Activated naive CD4-positive, alpha-beta T cell treated with anti-CD3 and anti-CD28 coated beads, Interleukin-2, amount 10 ng/mL, durations not matched to agents 7 days and 5 days (primary cell): ENCODE measurements around the gene CDHR3.
A peak's percentile ranks its signal among the peaks of the same experiment; 100 is the strongest.

Source experiments
- CTCF ChIA-PET: fragments of 350-600 bp; sonication (Branson Sonifier 250); formaldehyde crosslinking; loops from one replicate; lab custom pipeline; 2021; ENCODE audit warnings: antibody characterized with exemption; lab: Charles Lee
- DNase-seq: peaks from one replicate; pipeline ENCODE4 v3.0.0-alpha.2; 2020
- H3K27ac Mint-ChIP-seq: one replicate; pipeline ENCODE4 v1.8.0; 2021; ENCODE audit warnings: mild to moderate bottlenecking, moderate library complexity, mixed read lengths
- H3K27me3 Mint-ChIP-seq: one replicate; pipeline ENCODE4 v1.8.0; 2021; ENCODE audit warnings: mild to moderate bottlenecking, mixed read lengths
- H3K36me3 Mint-ChIP-seq: one replicate; pipeline ENCODE4 v1.8.0; 2021; ENCODE audit warnings: mixed read lengths
- H3K4me1 Mint-ChIP-seq: one replicate; pipeline ENCODE4 v1.8.0; 2021; ENCODE audit warnings: mixed read lengths
- H3K4me3 Mint-ChIP-seq: one replicate; pipeline ENCODE4 v1.8.0; 2021; ENCODE audit warnings: mild to moderate bottlenecking, moderate library complexity, mixed read lengths
- H3K9me3 Mint-ChIP-seq: one replicate; pipeline ENCODE4 v1.8.0; 2021; ENCODE audit warnings: mixed read lengths

The CDHR3 gene, protein sequence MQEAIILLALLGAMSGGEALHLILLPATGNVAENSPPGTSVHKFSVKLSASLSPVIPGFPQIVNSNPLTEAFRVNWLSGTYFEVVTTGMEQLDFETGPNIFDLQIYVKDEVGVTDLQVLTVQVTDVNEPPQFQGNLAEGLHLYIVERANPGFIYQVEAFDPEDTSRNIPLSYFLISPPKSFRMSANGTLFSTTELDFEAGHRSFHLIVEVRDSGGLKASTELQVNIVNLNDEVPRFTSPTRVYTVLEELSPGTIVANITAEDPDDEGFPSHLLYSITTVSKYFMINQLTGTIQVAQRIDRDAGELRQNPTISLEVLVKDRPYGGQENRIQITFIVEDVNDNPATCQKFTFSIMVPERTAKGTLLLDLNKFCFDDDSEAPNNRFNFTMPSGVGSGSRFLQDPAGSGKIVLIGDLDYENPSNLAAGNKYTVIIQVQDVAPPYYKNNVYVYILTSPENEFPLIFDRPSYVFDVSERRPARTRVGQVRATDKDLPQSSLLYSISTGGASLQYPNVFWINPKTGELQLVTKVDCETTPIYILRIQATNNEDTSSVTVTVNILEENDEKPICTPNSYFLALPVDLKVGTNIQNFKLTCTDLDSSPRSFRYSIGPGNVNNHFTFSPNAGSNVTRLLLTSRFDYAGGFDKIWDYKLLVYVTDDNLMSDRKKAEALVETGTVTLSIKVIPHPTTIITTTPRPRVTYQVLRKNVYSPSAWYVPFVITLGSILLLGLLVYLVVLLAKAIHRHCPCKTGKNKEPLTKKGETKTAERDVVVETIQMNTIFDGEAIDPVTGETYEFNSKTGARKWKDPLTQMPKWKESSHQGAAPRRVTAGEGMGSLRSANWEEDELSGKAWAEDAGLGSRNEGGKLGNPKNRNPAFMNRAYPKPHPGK

DNA sequence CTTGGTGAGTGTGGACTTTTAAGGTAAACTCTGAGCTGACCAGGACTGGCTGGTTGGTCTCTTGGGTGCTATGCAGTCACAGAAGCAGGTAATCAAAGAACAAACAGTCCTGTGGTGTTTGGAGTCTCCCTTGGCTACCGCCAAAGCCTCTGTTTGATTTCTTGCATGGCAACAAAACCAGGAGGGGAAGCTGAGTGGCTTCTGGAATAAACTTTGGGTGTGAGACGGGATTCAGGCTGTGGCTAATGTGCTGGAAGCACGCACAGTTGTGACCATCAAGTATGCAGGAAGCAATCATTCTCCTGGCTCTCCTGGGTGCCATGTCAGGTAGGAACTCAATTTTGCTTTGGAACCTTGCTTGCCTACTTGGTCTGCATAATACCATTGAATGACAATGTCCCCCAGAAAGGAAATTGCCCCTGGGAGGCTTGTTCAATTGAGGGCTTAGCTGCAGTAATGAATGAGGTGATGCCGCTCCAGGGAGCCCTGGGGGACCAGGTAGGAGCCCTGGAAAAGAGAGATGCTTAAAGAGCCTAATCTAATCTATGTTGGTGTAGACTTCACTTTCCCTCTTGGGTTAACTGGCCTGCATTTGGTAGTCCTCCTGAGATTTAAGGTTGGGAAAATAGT lies at the start of gene CDHR3:
CDHR3 (plus strand) TSS at position 227 of the 630 bp plus-strand sequence; CDS start at position 282, 55 bp downstream.
- CTCF ChIA-PET: no interaction called here
- H3K4me1 Mint-ChIP-seq: no peaks in the 10 kb centered on the region
- peaks cover 24% of the 10 kb centered on the region for H3K27me3 Mint-ChIP-seq
- H3K27ac Mint-ChIP-seq: no peak within 1 kb of the TSS
- DNase-seq: no peak
- peaks cover 3% of the 10 kb centered on the region for H3K9me3 Mint-ChIP-seq
- H3K36me3 Mint-ChIP-seq: no peaks in the 10 kb centered on the region
- no peak within 1 kb of the TSS for H3K4me3 Mint-ChIP-seq

DNA sequence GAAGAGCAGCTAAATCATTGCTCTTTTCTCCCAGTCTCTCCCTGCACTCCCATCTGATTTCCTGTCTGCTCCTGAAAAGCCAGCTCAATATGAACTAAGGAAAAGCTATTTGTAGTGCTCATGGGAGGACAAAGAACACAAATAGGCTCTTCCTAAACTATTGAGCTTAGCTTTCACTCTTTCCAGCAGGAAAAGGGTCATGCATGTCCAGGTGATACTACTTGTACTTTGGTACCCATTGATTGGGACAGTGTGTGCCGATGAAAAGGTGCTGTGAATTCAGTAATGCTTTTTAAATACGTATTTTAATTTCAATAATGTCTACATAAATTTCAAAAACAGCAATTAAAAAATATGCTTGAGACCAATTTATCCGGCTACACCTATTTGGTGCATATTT lies 49.1 kb upstream of the CDHR3 start:
- peaks cover 7% of the 10 kb centered on the region for H3K9me3 Mint-ChIP-seq
- no peaks in the 10 kb centered on the region for H3K27me3 Mint-ChIP-seq
- H3K4me3 Mint-ChIP-seq: no peak overlapping the region
- DNase-seq: no peak
- H3K27ac Mint-ChIP-seq: no peak overlapping the region
- peaks cover 17% of the 10 kb centered on the region for H3K36me3 Mint-ChIP-seq
- CTCF ChIA-PET: no interaction called here
- peaks cover 4% of the 10 kb centered on the region for H3K4me1 Mint-ChIP-seq

DNA sequence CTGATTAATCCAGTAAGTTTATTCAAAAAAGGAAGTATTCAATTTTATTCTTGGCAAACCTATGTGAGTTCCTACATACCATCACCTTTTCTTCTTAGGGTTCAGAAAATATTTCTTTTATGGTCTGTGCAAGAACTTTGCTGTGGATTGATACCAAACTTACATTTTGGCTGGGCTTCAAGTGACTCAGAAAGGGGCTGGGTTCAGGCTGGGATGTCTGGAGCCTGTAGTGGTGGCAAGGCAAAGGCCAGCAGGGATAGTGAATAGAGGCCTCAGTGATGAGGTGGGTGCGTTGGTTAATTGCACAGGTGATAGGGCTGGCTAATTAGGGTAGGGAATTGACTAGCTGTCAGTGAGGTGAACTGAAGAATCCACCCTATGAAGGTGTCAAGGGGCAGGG lies 46.5 kb upstream of the CDHR3 start:
- Mint-ChIP-seq H3K36me3 (peaks cover 14% of the 10 kb centered on the region), H3K27me3 (no peaks in the 10 kb centered on the region), H3K4me1 (no peaks in the 10 kb centered on the region), H3K9me3 (peaks cover 4% of the 10 kb centered on the region), H3K27ac (no peak overlapping the region), H3K4me3 (no peak overlapping the region)
- CTCF ChIA-PET: no interaction called here
- DNase-seq: no peak

DNA sequence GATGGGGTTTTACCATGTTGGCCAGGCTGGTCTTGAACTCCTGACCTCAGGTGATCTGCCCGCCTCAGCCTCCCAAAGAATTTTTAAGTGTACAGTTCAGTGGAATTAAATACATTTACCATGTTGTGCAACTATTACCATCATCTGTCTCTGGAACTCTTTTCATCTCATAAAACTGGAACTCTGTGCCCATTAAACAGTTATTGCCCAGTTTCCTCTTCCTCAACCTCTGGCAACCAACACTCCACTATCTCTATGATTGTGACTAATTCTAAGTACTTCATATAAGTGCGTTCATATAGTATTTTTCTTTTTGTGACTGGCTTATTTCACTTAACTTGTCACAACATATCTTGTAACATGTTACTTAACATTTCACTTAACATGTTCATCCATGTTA lies 45.4 kb upstream of the CDHR3 start:
- CTCF ChIA-PET: no interaction called here
- H3K9me3 Mint-ChIP-seq: peaks cover 4% of the 10 kb centered on the region
- no peak overlapping the region for H3K4me3 Mint-ChIP-seq

DNA sequence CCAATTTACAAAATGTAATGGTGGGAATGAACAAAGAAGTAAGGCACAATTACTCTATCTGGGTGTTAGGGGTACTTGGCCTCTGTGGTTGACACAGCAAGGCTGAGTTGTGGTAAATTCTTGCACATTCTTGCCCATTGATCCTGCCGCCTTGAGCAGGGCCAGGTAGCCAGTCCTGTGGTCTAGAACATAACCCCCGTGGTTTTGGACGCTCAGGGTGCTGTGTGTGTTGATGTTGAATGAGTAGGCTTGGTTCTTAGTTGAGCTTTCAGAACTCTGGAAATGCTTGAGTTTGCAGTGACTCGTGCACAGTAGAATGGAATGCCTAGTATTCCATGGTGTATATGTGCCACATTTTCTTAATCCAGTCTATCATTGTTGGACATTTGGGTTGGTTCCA lies 42.3 kb upstream of the CDHR3 start:
- no peak for DNase-seq
- H3K27ac Mint-ChIP-seq: no peak overlapping the region
- CTCF ChIA-PET: no interaction called here
- H3K27me3 Mint-ChIP-seq: no peaks in the 10 kb centered on the region
- peaks cover 14% of the 10 kb centered on the region for H3K9me3 Mint-ChIP-seq
- H3K36me3 Mint-ChIP-seq: peaks cover 35% of the 10 kb centered on the region
- peaks cover 28% of the 10 kb centered on the region for H3K4me1 Mint-ChIP-seq
- H3K4me3 Mint-ChIP-seq: no peak overlapping the region

More for the DNA sequence above, 45.4 kb upstream of the CDHR3 start:
- DNase-seq: no peak
- Mint-ChIP-seq H3K4me1 (no peaks in the 10 kb centered on the region), H3K36me3 (peaks cover 19% of the 10 kb centered on the region), H3K27me3 (no peaks in the 10 kb centered on the region), H3K27ac (no peak overlapping the region)

DNA sequence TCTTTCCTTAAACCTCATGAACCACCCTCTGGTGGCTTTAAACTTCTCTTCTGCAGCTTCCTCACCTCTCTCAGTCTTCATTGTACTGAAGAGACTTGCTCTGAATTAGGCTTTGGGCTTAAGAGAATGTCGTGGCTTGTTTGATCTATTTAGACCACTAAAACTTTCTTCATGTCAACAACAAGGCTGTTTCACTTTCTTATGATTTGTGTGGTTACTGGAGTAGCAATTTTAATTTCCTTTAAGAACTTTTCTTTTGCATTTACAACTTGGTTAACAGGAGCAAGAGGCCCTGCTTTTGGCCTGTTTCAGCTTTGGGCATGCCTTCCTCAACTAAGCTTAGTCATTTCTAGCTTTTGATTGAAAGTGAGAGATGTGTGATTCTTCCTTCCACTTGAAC lies 38.1 kb upstream of the CDHR3 start:
- H3K27ac Mint-ChIP-seq: peak overlapping the region; percentile 94
- H3K4me1 Mint-ChIP-seq: peaks cover 42% of the 10 kb centered on the region
- H3K27me3 Mint-ChIP-seq: peaks cover 11% of the 10 kb centered on the region
- peak overlapping the region; percentile 0 for H3K4me3 Mint-ChIP-seq
- peaks cover 34% of the 10 kb centered on the region for H3K36me3 Mint-ChIP-seq
- peaks cover 13% of the 10 kb centered on the region for H3K9me3 Mint-ChIP-seq
- CTCF ChIA-PET: interaction anchor here (1.2 to 3.0 kb wide), 4 partner anchors 10 to 230 kb away, joined by 4 to 14 read pairs (median 6); no protein-coding TSS in a partner anchor
- DNase-seq: peak; percentile 59

DNA sequence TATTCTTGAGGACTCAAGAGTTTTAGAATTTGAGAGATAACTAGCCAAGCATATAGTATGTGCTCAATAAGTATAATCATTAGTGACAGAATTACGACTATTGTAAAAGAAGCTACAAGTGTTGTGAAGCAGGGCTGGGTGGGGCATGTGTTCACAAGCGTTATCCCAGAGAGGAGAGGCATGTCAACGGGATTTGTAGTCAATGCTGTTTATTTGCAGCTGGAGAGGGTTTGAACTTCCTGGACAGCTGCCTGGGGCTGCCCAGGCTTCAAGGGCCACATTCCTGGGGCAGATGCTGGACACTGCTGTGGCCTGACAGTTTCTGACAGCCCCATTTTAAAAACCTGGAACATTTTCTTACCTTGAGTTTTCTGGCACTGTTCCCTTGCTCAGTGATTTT lies 36.9 kb upstream of the CDHR3 start:
- Mint-ChIP-seq H3K4me3 (no peak overlapping the region), H3K36me3 (peaks cover 31% of the 10 kb centered on the region), H3K9me3 (peaks cover 11% of the 10 kb centered on the region), H3K27ac (peak overlapping the region; percentile 94), H3K27me3 (peaks cover 15% of the 10 kb centered on the region), H3K4me1 (peaks cover 42% of the 10 kb centered on the region)
- CTCF ChIA-PET: interaction anchor here (2.1 kb wide), 1 partner anchor 8 kb away, joined by 8 read pairs; no protein-coding TSS in a partner anchor
- no peak for DNase-seq

DNA sequence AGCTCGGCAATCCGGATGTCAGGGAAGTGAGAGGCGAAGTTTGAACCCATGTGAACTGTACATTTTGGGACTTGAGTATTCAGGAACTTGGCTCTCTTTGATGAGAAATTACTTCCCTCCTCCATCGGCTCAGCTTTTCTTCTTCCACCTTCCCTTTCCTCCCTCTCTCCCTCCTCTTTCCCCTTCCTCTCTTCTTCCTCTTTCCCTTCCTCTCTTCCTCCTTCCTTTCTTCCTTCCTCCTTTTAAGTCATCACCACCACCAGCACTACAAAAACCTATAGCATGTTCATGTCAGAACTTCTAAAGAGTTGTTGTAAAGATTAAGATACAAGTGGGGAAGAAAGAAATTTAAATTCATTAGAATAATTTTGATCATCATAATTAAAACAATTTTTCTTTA lies 31.9 kb upstream of the CDHR3 start:
- Mint-ChIP-seq H3K4me3 (no peak overlapping the region), H3K27me3 (peaks cover 24% of the 10 kb centered on the region), H3K27ac (no peak overlapping the region), H3K36me3 (peaks cover 10% of the 10 kb centered on the region), H3K9me3 (no peaks in the 10 kb centered on the region), H3K4me1 (peaks cover 15% of the 10 kb centered on the region)
- DNase-seq: no peak
- CTCF ChIA-PET: no interaction called here

DNA sequence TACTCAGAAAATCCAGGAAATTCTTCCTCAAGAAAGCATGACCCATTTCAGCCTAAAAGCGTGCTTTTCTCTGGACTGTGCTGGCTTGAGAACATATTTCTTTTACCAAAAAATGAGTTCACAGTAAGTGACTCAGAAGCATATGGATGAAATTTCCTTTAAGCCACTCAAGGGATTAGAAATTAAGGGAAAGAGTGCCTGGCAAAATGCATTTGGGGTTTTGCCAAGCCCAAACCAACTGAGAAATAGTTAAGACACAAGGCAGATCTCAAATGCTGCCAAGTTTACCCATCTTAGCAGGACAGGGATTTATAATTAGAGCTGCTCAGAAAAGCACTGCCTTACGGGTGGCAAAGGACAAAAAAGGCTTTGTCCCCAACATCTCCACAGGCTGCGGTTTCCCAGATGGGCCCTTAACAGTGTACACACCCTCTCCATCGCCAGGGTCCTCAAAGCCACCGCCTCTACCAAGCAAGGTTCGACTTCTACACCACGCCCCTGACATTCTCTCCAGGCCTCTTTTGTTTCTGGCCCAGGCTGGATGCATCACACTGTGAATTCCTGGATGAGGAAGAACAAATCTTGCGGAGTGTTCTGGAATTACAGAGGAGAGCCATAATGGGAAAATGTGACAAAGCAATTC lies 30.1 kb upstream of the CDHR3 start:
- Mint-ChIP-seq H3K27me3 (peaks cover 28% of the 10 kb centered on the region), H3K36me3 (peaks cover 5% of the 10 kb centered on the region), H3K9me3 (no peaks in the 10 kb centered on the region), H3K4me3 (no peak overlapping the region), H3K27ac (no peak overlapping the region), H3K4me1 (peaks cover 6% of the 10 kb centered on the region)
- CTCF ChIA-PET: no interaction called here
- DNase-seq: no peak

DNA sequence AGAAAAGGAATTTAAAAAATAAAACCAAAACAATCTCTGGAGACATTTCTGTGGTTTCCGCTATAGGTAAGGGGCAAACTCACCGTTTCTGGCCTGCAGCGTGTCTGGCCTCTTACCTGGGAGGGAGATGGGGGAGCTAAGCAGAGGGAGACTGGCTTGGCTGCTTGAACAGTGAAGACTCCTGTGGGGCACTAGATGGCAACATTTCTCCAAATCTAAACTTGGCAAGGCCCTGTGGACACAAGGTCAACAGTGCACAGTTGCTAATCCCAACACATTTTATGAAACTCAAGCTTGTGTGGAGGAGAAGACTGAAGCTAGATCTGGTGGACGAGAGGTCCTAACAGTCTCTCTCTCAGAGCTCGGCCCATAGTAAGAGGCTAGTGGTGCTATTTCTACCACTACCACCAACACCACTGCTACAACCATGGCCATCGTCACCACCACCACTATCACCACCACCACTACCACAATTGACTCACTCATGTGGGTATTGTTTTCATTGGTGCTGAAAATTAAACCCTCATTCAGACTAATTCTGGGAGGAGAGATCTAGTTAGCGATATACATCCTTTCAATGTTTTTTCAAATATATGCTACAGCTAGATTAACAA lies 28.4 kb upstream of the CDHR3 start:
- Mint-ChIP-seq H3K4me1 (peaks cover 6% of the 10 kb centered on the region), H3K4me3 (no peak overlapping the region), H3K27ac (no peak overlapping the region), H3K27me3 (peaks cover 20% of the 10 kb centered on the region), H3K9me3 (no peaks in the 10 kb centered on the region), H3K36me3 (peaks cover 1% of the 10 kb centered on the region)
- CTCF ChIA-PET: interaction anchor here (0.9 to 1.9 kb wide), 4 partner anchors 9 to 219 kb away, joined by 3 to 8 read pairs (median 6); no protein-coding TSS in a partner anchor
- no peak for DNase-seq

DNA sequence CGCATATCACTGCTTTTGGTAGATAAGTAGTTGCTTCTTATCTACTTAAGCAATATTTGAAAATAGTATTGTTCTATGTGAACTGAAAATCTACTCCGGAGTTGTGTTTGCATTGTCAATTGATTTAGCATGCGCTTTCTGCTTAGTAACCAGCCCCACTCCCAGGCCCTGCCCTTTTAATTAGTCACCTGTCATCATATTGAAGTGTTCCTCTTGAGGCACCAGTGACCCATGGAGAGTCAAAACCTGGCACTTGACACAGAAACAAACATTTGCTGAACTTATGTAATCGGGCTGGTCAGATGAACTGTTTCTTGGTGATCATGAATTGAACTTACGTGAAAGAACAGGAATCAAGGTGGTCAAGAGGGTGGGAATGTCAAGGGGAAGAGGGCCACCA lies 27.8 kb upstream of the CDHR3 start:
- Mint-ChIP-seq H3K9me3 (no peaks in the 10 kb centered on the region), H3K27ac (no peak overlapping the region), H3K36me3 (peaks cover 1% of the 10 kb centered on the region), H3K27me3 (peaks cover 15% of the 10 kb centered on the region), H3K4me3 (no peak overlapping the region), H3K4me1 (peaks cover 6% of the 10 kb centered on the region)
- DNase-seq: no peak
- CTCF ChIA-PET: interaction anchor here (1.7 to 1.9 kb wide), 2 partner anchors 10 to 107 kb away, joined by 8 read pairs; no protein-coding TSS in a partner anchor

DNA sequence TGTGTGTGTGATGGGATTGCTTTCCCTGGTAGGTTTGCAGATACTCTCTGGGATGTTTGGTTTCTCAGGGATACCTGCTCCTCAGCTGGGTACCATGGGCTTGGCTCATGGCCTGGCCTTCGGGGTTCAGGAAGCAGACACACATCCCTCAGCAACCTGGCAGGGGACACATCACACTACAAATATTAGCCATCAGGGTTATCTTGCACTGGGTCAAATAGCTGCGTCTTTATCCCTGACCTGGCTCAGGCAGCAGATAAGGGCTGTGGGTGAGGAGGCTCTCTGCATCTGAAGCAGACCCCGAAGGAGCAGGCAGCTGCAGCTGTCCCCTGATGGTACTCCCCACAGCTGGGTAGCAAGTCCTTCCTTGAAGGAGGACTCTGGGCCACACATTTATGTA lies 25.7 kb upstream of the CDHR3 start:
- H3K27ac Mint-ChIP-seq: no peak overlapping the region
- H3K4me1 Mint-ChIP-seq: peaks cover 4% of the 10 kb centered on the region
- CTCF ChIA-PET: no interaction called here
- H3K4me3 Mint-ChIP-seq: no peak overlapping the region
- peaks cover 22% of the 10 kb centered on the region for H3K27me3 Mint-ChIP-seq
- no peak for DNase-seq
- H3K36me3 Mint-ChIP-seq: peaks cover 1% of the 10 kb centered on the region
- no peaks in the 10 kb centered on the region for H3K9me3 Mint-ChIP-seq

DNA sequence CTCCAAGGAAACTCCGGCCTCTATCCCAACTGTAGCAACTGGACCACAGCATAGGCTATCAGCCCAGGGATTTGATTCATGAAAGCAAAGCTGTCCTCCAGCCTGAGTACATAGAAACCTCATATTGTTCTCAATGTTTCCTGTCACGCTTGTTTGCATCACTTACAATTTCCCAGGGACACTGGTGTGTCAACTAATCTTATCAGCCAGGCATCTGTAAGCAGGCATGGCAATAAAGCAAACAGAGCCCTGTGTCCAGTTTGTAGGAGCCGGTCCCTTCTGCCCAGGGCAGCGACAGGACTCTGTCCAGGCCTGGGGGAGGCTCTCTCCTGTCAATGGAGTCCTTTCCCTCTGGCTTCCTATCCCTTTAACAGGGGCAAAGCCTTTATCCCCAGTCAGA lies 23.0 kb upstream of the CDHR3 start:
- CTCF ChIA-PET: no interaction called here
- DNase-seq: no peak
- H3K27me3 Mint-ChIP-seq: peaks cover 17% of the 10 kb centered on the region
- no peak overlapping the region for H3K4me3 Mint-ChIP-seq
- H3K36me3 Mint-ChIP-seq: no peaks in the 10 kb centered on the region
- no peaks in the 10 kb centered on the region for H3K9me3 Mint-ChIP-seq
- H3K27ac Mint-ChIP-seq: no peak overlapping the region
- H3K4me1 Mint-ChIP-seq: no peaks in the 10 kb centered on the region
